Transverse colon (tissue), 3 donors: ENCODE measurements around the gene SRRM1.

Experiments
- POLR2A ChIP-seq: fragments of 450-650 bp; IDR thresholded peaks from one replicate; pipeline ENCODE4 v1.6.1; 2016; ENCODE audit warnings: antibody characterized with exemption, mild to moderate bottlenecking, moderate library complexity
- TF ChIP-seq, protein P1 (sequence below), 5 experiments: fragments of 200-600 bp in 3 of 5; fragments of 450-650 bp in 2 of 5; sonication (generic) in 3 of 5; IDR thresholded peaks; 1 replicate in 2 of 5; 2 replicates in 3 of 5; pipeline ENCODE4 v1.5.1; 2016 to 2017; ENCODE audit warnings: antibody characterized with exemption in 5 of 5, inconsistent platforms in 3 of 5, mild to moderate bottlenecking in 2 of 5, moderate library complexity in 1 of 5

DNA sequence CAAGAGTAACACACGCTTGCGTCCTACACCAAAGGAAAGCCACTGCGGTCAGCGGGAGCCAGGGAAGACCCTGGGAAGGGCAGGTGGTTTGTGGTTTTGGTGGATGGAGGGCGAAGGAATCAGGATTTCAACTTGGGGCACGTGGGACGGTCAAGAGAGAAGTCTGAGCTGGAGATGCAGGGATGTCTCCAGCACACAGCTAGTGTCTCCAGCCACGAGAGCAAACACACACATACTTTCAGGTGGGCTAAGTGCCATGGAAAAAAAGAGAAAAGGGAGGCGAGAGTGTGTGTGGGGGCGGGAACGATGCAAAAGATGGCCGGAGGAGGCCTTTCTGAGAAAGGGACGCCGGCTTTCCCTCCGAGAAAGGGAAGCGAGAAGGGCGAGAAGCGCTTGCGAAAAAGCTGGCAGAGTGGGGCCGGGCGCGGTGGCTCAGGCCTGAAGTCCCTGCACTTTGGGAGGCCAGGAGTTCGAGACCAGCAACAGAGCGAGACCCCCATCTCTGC lies 1.4 kb upstream of the SRRM1 start:
- TF ChIP-seq, protein P1, sequence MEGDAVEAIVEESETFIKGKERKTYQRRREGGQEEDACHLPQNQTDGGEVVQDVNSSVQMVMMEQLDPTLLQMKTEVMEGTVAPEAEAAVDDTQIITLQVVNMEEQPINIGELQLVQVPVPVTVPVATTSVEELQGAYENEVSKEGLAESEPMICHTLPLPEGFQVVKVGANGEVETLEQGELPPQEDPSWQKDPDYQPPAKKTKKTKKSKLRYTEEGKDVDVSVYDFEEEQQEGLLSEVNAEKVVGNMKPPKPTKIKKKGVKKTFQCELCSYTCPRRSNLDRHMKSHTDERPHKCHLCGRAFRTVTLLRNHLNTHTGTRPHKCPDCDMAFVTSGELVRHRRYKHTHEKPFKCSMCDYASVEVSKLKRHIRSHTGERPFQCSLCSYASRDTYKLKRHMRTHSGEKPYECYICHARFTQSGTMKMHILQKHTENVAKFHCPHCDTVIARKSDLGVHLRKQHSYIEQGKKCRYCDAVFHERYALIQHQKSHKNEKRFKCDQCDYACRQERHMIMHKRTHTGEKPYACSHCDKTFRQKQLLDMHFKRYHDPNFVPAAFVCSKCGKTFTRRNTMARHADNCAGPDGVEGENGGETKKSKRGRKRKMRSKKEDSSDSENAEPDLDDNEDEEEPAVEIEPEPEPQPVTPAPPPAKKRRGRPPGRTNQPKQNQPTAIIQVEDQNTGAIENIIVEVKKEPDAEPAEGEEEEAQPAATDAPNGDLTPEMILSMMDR (IDR thresholded peaks at IDR 0.05), result no peak
- TF ChIP-seq POLR2A, result no peak
